Neural cell (in vitro differentiated cells): ENCODE data around the gene MRRF. TPM values are rescaled to one million over a fixed set of nuclear protein-coding genes. Genes with fewer than 3 reads are reported as not detected.

Experiments used
- H2AFZ ChIP-seq: fragments of 200-600, 300-800 bp; sonication (generic), shearing (Covaris generic); 2 replicates; pipeline ENCODE4 v1.6.0; 2014; ENCODE audit warnings: low read depth, mild to moderate bottlenecking, antibody characterized with exemption, low read length, moderate library complexity
- H3F3A ChIP-seq: fragments of 200-600 bp; shearing (Covaris generic); 2 replicates; pipeline ENCODE4 v1.6.1; 2016; ENCODE audit warnings: mild to moderate bottlenecking, moderate library complexity, mixed read lengths, antibody characterized with exemption, low read length; ENCODE audit not compliant: insufficient read depth, poor library complexity, severe bottlenecking
- H3K27ac ChIP-seq: fragments of 200-600, 300-800 bp; sonication (generic), shearing (Covaris generic); 2 replicates; pipeline ENCODE4 v1.5.1; 2014; ENCODE audit warnings: mild to moderate bottlenecking, low read length, moderate library complexity
- H3K27me3 ChIP-seq: fragments of 300-800, 200-600 bp; sonication (generic), shearing (Covaris generic); 2 replicates; pipeline ENCODE4 v1.6.0; 2014; ENCODE audit warnings: mild to moderate bottlenecking, low read depth, low read length, moderate library complexity; ENCODE audit not compliant: insufficient read depth
- H3K36me3 ChIP-seq: fragments of 300-800, 200-600 bp; sonication (generic), shearing (Covaris generic); 2 replicates; pipeline ENCODE4 v1.5.1; 2014; ENCODE audit warnings: mild to moderate bottlenecking, antibody characterized with exemption, low read length, moderate library complexity; ENCODE audit not compliant: insufficient read depth
- H3K4me2 ChIP-seq: fragments of 300-800, 200-600 bp; sonication (generic), shearing (Covaris generic); 2 replicates; pipeline ENCODE4 v1.6.0; 2014; ENCODE audit warnings: mild to moderate bottlenecking, low read length
- H3K4me3 ChIP-seq: fragments of 300-800, 200-600 bp; sonication (generic), shearing (Covaris generic); 2 replicates; pipeline ENCODE4 v1.5.1; 2014; ENCODE audit warnings: mild to moderate bottlenecking, low read length, moderate library complexity
- H3K79me2 ChIP-seq: fragments of 200-600 bp; shearing (Covaris generic); replicated peaks from 2 replicates; pipeline ENCODE4 v1.6.0; 2014; ENCODE audit warnings: mild to moderate bottlenecking, low read length, moderate library complexity; ENCODE audit not compliant: insufficient read depth
- H3K9ac ChIP-seq: fragments of 300-800, 200-600 bp; sonication (generic), shearing (Covaris generic); 2 replicates; pipeline ENCODE4 v1.6.1; 2016; ENCODE audit warnings: mild to moderate bottlenecking, low read length, mixed read lengths
- H3K9me2 ChIP-seq: fragments of 200-600 bp; shearing (Covaris generic); 2 replicates; pipeline ENCODE4 v1.6.1; 2016; ENCODE audit warnings: mild to moderate bottlenecking, low read length, mixed read lengths; ENCODE audit not compliant: insufficient read depth
- H3K9me3 ChIP-seq: fragments of 200-600, 300-800 bp; sonication (generic), shearing (Covaris generic); 2 replicates; pipeline ENCODE4 v1.6.1; 2016; ENCODE audit warnings: mild to moderate bottlenecking, mixed run types, low read length, moderate library complexity, mixed read lengths
- H4K20me1 ChIP-seq: fragments of 200-600 bp; shearing (Covaris generic); 2 replicates; pipeline ENCODE4 v1.6.1; 2016; ENCODE audit warnings: mild to moderate bottlenecking, mixed run types; ENCODE audit not compliant: insufficient read depth
- EP300 ChIP-seq: fragments of 450-650 bp; conservative IDR thresholded peaks from 2 replicates; pipeline ENCODE4 v1.6.1; 2014; ENCODE audit warnings: antibody characterized with exemption, mild to moderate bottlenecking, moderate library complexity; ENCODE audit not compliant: poor library complexity, severe bottlenecking
- EZH2 ChIP-seq: fragments of 200-600, 300-800 bp; shearing (Covaris generic), sonication (generic); IDR thresholded peaks from 2 replicates; pipeline ENCODE4 v1.6.1; 2014; ENCODE audit warnings: antibody characterized with exemption, low read length, borderline replicate concordance, mild to moderate bottlenecking; ENCODE audit not compliant: insufficient read depth, poor library complexity, severe bottlenecking
- MXI1 ChIP-seq: fragments of 450-650 bp; conservative IDR thresholded peaks from 2 replicates; pipeline ENCODE4 v1.6.1; 2014; ENCODE audit warnings: antibody characterized with exemption, mild to moderate bottlenecking; ENCODE audit not compliant: poor library complexity, severe bottlenecking
- POLR2AphosphoS5 ChIP-seq: IDR thresholded peaks from 2 replicates; pipeline ENCODE4 v1.6.1; 2012
- RAD21 ChIP-seq: fragments of 450-650 bp; conservative IDR thresholded peaks from 2 replicates; pipeline ENCODE4 v1.6.1; 2014; ENCODE audit warnings: antibody characterized with exemption, mild to moderate bottlenecking, moderate library complexity
- SMC3 ChIP-seq: fragments of 450-650 bp; conservative IDR thresholded peaks from 2 replicates; pipeline ENCODE4 v1.6.1; 2014; ENCODE audit warnings: antibody characterized with exemption, mild to moderate bottlenecking, moderate library complexity; ENCODE audit not compliant: poor library complexity
- TAF1 ChIP-seq: IDR thresholded peaks from 2 replicates; pipeline ENCODE4 v1.6.1; 2012; ENCODE audit warnings: low read depth
- polyA plus RNA-seq: library from polyadenylated mRNA; depleted of rRNA; stranded (reverse); fragments of >200 nt; gene quantifications from 2 replicates; pipeline ENCODE4 v1.2.3, GENCODE V29; 2014
- TF ChIP-seq, protein P1 (sequence below): IDR thresholded peaks from 2 replicates; pipeline ENCODE4 v1.6.1; 2012; ENCODE audit warnings: borderline replicate concordance
- TF ChIP-seq, protein P2 (sequence below): fragments of 450-650 bp; IDR thresholded peaks from 2 replicates; pipeline ENCODE4 v1.5.1; 2014; ENCODE audit warnings: antibody characterized with exemption, mild to moderate bottlenecking, moderate library complexity; ENCODE audit not compliant: poor library complexity, severe bottlenecking

Gene MRRF
- polyA plus RNA-seq, 1 donor from 2014 or later = 40.7 TPM

DNA sequence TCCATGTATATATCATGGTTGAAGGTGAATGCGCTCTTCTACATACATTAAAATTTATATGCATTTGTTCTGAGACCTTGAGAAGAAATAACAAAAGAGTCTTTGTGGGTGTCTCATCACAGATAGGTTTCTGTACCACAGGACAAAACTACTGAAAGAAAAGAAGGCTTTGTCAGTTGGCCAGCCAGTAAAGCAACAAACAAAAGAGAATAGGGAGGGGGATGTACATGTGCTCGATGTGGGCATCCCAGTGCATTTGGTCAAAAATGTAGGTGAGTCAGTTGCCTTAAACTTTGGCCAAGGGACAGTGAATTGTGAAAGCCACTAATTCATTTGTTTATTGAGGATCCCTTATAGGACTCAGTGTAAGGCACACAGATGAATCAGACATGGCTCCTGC is 13.3 kb upstream of the MRRF start:
- Histone ChIP-seq H3K9me2 (no peaks in the 10 kb centered on the region), H3K36me3 (no peaks in the 10 kb centered on the region), H4K20me1 (no peaks in the 10 kb centered on the region), H2AFZ (no peak overlapping the region), H3K4me3 (no peak overlapping the region), H3K79me2 (peaks cover 4% of the 10 kb centered on the region), H3F3A (no peaks in the 10 kb centered on the region), H3K9ac (no peak overlapping the region), H3K27ac (no peak overlapping the region), H3K27me3 (no peaks in the 10 kb centered on the region), H3K9me3 (no peaks in the 10 kb centered on the region), H3K4me2 (no peak overlapping the region)
- TF ChIP-seq EP300 (no peak), SMC3 (no peak)
- TF ChIP-seq, protein P1, sequence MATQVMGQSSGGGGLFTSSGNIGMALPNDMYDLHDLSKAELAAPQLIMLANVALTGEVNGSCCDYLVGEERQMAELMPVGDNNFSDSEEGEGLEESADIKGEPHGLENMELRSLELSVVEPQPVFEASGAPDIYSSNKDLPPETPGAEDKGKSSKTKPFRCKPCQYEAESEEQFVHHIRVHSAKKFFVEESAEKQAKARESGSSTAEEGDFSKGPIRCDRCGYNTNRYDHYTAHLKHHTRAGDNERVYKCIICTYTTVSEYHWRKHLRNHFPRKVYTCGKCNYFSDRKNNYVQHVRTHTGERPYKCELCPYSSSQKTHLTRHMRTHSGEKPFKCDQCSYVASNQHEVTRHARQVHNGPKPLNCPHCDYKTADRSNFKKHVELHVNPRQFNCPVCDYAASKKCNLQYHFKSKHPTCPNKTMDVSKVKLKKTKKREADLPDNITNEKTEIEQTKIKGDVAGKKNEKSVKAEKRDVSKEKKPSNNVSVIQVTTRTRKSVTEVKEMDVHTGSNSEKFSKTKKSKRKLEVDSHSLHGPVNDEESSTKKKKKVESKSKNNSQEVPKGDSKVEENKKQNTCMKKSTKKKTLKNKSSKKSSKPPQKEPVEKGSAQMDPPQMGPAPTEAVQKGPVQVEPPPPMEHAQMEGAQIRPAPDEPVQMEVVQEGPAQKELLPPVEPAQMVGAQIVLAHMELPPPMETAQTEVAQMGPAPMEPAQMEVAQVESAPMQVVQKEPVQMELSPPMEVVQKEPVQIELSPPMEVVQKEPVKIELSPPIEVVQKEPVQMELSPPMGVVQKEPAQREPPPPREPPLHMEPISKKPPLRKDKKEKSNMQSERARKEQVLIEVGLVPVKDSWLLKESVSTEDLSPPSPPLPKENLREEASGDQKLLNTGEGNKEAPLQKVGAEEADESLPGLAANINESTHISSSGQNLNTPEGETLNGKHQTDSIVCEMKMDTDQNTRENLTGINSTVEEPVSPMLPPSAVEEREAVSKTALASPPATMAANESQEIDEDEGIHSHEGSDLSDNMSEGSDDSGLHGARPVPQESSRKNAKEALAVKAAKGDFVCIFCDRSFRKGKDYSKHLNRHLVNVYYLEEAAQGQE = no peak

DNA sequence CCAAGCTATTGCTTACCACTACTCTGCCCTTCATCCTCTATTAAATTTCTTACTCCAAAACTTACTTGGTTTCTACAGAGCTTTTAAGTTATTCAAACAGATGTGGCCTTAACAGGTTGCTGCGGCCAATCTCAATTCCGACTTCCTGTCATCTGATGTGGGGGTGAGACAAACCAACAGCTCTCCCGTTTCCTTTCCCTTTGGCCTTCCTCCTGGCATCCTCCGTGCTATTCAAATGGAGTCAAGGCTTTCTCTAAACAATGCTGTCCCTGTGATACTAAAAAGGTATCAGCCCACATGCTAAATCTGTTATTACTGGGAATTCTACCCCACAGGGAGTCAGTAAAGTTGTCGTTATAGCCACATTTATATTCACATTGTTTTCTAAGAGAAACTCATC is 11.9 kb upstream of the MRRF start:
- no peaks in the 10 kb centered on the region for H3K9me3 ChIP-seq
- no peaks in the 10 kb centered on the region for H3K9me2 ChIP-seq
- H3K27me3 ChIP-seq = no peaks in the 10 kb centered on the region
- H3K9ac ChIP-seq = no peak overlapping the region
- H3K4me3 ChIP-seq = no peak overlapping the region
- TF ChIP-seq RAD21 (no peak), POLR2AphosphoS5 (no peak), EZH2 (no peak), SMC3 (no peak), TAF1 (no peak), MXI1 (no peak), EP300 (no peak)
- TF ChIP-seq, protein P1 = no peak
- TF ChIP-seq, protein P2, sequence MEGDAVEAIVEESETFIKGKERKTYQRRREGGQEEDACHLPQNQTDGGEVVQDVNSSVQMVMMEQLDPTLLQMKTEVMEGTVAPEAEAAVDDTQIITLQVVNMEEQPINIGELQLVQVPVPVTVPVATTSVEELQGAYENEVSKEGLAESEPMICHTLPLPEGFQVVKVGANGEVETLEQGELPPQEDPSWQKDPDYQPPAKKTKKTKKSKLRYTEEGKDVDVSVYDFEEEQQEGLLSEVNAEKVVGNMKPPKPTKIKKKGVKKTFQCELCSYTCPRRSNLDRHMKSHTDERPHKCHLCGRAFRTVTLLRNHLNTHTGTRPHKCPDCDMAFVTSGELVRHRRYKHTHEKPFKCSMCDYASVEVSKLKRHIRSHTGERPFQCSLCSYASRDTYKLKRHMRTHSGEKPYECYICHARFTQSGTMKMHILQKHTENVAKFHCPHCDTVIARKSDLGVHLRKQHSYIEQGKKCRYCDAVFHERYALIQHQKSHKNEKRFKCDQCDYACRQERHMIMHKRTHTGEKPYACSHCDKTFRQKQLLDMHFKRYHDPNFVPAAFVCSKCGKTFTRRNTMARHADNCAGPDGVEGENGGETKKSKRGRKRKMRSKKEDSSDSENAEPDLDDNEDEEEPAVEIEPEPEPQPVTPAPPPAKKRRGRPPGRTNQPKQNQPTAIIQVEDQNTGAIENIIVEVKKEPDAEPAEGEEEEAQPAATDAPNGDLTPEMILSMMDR = no peak
- H3K4me2 ChIP-seq = no peak overlapping the region
- H3K79me2 ChIP-seq = peaks cover 4% of the 10 kb centered on the region
- no peaks in the 10 kb centered on the region for H3F3A ChIP-seq
- H2AFZ ChIP-seq = no peak overlapping the region
- H3K36me3 ChIP-seq = no peaks in the 10 kb centered on the region
- no peaks in the 10 kb centered on the region for H4K20me1 ChIP-seq
- no peak overlapping the region for H3K27ac ChIP-seq
